GM12865 (cell line): Measurements from ENCODE around the gene KCNQ5.

Experiments
- DNase-seq: peaks from one replicate; pipeline ENCODE4 v3.0.0; 2010; ENCODE audit warnings: low read depth
- H3K4me3 ChIP-seq: 2 replicates; pipeline ENCODE4 v1.5.1; 2011; ENCODE audit warnings: mild to moderate bottlenecking, low read depth, low read length, control low read depth
- CTCF ChIP-seq: IDR thresholded peaks from 2 replicates; pipeline ENCODE4 v1.5.1; 2011; ENCODE audit warnings: low read length, control low read depth, low read depth, inconsistent platforms; ENCODE audit not compliant: insufficient read depth; ENCODE audit errors: missing control alignments

KCNQ5 gene

GRCh38 chr6:72944660-72945059, 322.8 kb downstream of the KCNQ5 start:
- DNase-seq, result no peak
- H3K4me3 ChIP-seq, result no peak overlapping the region
- no peak for TF ChIP-seq CTCF

- no peak for TF ChIP-seq CTCF
- H3K4me3 ChIP-seq, result no peak overlapping the region
- DNase-seq, result no peak
Measured at GRCh38 chr6:72946774-72947173, 324.9 kb downstream of the KCNQ5 start.

- TF ChIP-seq CTCF, result no peak
- no peak overlapping the region for H3K4me3 ChIP-seq
- DNase-seq, result no peak
Measured at GRCh38 chr6:72947534-72947933, 325.7 kb downstream of the KCNQ5 start.

- TF ChIP-seq CTCF, result no peak
- DNase-seq, result no peak
- no peak overlapping the region for H3K4me3 ChIP-seq
Measured at GRCh38 chr6:72948153-72948552, 326.3 kb downstream of the KCNQ5 start.

GRCh38 chr6:72950114-72950860, 328.4 kb downstream of the KCNQ5 start:
- no peak for TF ChIP-seq CTCF
- no peak for DNase-seq
- no peak overlapping the region for H3K4me3 ChIP-seq

- no peak for DNase-seq
- H3K4me3 ChIP-seq, result no peak overlapping the region
- TF ChIP-seq CTCF, result no peak
Measured at GRCh38 chr6:72952808-72953630, 331.2 kb downstream of the KCNQ5 start.
